GM21447 (cell line): Measurements from ENCODE around the gene DSCAML1.

Experiments
- ATAC-seq: cut with Tn5 transposase; IDR thresholded peaks from one replicate; pipeline ENCODE4 v1.9.1; 2021; ENCODE audit not compliant: unreplicated experiment

The DSCAML1 gene

DNA sequence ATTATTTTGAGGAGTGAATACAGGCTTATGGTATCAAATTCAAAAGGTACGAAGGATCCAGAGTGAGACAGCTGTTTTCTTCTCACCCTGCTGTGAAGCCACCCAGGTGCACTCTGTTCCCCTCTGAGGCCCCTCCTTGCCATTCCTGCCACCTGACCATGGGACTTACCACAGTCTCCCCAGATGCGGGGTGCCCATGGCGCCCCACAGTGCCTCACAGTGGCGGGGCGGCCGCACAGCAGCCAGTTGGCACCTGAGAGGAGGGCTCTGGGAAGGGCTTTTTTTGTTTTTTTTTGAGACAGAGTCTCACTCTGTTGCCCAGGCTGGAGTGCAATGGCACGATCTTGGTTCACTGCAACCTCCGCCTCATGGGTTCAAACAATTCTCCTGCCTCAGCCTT is 317.6 kb downstream of the DSCAML1 start:
- no peak for ATAC-seq

DNA sequence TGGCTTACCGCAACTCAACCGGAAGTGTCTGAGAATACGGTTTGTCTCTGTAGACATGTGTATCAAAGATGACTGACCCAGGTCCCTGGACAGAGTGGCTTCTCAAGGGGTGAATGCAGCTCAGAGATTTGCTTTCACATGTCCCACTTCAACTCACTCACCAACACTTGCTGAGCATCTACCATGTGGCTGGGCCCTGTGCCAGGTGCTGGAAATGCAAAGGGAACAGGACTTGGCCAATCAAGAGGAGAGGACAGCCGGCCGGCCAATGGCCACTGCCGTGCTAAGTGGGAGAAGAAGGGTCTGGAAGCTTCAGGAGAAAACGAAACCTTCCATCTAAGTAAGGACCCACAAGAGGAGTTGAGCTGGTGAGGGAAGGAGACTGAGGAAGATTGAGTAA is 318.1 kb downstream of the DSCAML1 start:
- no peak for ATAC-seq

DNA sequence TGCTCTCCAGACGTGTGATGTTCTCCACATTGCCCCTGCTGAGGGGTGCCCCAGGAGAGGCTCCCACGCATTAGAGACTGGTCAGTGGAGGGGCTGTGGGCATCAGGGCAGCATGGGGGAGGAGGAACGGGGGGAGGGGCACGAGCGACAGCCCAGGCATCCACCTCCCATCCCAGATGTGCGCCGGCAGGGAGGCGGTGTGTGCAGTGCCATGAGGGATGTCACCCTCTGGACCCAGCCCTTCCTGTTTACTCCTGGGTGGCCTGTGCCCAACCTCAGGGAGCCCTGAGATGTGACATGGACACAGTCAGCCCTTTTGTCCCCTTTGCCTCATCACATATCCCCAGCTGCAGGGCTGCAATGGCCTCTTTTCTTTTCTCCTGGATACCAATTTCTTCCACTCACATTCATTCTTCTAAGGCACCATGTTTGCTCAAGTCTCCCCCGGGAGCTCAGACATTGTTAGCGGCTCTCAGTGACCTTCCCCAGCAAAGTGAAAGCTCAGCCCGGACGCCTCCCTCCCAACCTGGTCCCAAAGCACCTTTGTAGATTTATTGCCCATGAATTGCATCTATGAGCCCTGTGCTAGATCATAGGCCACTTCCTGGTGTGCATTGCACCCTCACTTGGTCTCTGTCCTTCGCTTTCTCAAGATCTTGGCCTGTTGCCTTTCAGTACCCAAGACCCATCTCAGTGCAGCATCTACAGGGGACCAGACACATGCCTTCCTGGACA is 318.7 kb downstream of the DSCAML1 start:
- no peak for ATAC-seq

DNA sequence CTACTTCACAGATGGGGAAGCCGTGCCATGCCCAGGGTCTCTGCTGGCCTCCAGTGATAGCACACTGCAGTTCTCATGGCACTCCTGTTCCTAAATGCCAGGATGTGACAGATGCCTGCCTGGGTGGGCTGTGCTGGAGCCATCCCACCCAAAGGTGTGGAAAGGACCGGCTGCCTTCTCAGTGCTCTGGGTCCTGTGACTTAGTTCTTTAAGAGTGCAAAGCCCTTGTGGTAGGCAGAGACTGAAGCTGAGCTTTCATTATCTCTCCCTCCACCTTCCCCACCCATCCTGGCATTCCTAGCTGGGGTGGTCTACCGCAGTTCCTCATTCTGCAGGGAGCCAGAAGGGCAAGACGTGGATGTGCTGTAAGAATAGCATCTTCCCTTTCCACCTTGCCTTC is 319.3 kb downstream of the DSCAML1 start:
- no peak for ATAC-seq

- no peak for ATAC-seq
Observed at GRCh38 chr11:117476531-117477142, 320.4 kb downstream of the DSCAML1 start.

- no peak for ATAC-seq
Observed at GRCh38 chr11:117475716-117476530, 321.1 kb downstream of the DSCAML1 start.

GRCh38 chr11:117473481-117474091 is 323.4 kb downstream of the DSCAML1 start:
- ATAC-seq, result no peak

GRCh38 chr11:117471776-117472175 is 325.2 kb downstream of the DSCAML1 start:
- no peak for ATAC-seq

DNA sequence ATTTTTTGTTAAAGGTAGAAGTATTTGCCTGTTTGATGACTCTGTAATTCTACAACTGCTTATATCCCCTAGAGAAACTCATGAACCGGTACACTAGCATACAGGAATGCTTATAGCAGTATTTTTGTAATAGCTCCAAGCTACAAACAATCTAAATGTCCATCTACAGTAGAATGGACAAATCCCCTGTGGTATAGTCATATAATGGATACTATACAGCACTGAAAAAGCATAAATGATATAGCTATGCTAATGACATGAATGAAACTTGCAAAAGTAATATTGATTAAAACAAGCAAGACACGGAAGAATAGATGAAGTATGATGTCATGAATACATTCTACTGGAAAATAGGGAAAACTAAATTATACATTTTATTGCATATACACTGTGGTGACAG is 326.4 kb downstream of the DSCAML1 start:
- no peak for ATAC-seq

DNA sequence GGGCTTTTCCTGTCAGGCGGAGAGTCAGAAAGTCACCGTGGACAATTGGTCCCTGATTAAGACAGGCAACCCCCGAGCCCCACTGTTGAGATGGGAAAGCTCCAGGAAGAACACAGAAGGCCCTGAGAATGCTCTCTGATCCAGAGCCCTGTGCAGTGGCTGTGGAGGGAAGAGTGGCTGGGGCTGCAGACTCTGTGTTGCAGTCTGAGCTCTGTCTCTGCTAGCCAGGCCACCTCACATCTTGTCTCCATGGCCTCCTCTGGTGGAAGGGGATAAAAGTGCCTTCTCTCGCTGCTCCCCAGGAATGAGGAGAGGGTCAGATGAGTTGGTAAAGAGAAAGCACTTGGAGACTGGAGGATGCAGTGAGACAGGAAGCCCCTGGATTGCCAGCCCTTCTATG is 328.1 kb downstream of the DSCAML1 start:
- no peak for ATAC-seq

DNA sequence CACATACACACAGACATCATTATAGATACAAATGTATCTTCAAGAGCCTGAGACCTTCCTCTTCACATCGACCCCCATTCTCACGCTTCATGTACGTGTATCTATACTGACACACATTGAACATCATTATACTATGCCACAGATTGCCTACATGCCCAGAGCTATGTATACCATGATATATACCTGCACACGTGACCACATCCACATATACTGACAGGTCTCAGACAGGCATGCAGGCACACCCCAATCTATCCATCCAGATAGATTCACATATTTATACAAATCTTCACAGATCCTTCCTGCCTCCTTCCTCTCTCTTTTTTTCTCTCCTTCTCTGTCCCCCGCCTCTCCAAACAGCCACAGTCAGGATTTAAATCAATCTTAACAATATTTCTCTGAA is 329.2 kb downstream of the DSCAML1 start:
- ATAC-seq, result no peak

- ATAC-seq, result no peak
Observed at GRCh38 chr11:117466966-117467365, 330.1 kb downstream of the DSCAML1 start.

DNA sequence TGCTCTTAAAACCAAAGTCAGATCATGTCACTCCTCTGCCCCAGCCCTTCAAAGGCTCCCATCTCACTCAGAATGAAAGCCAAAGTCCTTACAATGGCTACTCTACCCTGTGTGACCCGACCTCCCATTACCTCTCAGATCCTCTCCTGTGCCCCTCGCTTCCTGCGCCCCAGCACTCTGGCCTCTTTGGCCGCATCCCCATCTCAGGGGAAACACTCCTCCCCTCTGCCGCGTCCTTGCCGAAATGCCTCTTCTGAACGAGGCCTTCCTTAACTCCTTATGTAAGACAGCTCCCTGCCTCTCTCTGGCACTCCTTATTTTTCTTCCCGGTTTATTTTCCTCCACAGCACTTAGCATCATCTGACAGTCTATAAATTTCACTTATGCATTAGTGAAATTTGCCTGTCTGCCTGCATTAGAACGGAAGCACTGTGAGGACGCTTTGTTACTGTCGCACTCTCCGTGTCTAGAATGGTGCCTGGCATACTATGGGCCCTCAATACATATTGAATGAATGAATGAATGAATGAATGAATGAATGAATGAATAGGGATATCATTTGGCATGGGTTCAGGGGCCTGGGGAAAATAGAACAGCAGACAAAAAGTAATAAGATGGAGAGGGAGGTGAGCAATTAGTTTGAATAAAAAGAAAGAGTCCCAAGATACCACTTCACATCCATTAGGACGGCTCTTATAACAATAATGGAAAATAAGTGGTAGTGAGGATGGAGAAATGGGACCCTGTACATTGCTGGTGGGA is 331.6 kb downstream of the DSCAML1 start:
- ATAC-seq, result no peak

DNA sequence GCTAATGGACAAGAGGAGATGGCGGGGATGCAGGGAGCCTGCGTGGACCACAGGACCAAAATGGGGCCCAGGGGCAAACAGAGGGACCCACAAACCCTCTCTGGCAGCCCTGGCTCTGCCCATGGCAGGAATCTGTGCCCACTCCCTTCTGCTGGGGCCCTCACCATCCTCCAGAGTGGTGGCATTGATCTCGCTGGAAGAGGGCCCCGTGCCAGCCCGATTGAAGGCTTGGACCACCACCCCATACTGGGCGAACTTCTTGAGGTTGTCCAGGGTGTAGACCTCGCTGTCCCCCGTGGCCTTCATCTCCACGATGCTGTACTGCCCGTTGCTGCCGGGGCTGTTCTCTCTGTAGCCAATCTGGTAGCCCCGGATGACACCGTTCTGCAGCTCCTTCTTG is 332.2 kb downstream of the DSCAML1 start:
- ATAC-seq, result no peak

DNA sequence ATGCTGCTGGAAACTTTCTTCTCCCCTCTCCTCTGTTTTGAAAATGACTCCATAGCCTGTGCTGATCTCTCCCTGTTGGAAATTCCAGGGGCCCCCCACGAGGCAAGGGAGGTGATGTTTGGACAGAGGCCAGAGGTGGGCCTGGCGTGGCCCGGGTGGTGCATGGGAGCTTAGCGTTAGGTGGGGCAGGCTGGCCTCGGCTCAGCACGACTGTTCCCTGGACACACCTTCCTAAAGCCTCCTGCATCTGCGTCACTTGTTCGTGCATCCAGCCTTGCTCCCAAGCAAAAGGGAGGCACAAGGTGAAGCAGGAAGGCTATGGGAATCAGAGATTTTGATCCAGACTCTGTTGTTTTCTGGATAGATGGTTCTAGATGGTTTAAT is 334.2 kb downstream of the DSCAML1 start:
- no peak for ATAC-seq

DNA sequence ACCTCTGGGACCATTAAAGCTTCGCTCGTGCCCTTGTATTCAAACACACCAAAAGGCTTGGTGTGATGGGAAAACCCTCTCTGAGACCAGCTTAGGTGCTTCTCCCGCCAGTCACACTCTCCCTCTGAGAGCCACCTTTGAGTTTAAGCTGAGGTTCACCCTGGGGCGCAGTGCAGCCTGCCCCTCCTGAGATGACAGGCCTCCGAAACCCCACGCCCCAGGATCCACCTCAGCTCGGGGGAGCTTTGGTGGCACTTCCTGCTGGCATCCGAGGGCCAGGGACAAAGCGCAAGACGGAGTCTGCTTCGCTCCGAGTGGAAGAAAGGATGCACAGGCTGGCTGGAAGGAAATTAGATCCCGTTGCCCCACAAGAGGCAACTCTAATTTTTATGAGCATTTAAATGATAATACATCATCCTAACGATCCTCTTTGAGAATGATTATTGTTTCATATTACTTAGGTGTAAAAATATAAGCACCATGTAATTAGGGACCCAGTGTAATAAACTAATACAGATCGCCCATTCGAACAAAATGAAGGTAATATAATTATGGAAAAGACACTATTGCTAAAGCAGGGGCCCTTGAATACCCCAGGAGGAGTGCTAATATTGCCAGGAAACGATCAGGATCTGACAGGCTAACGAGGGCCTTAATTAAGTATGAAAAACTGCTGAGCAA is 334.7 kb downstream of the DSCAML1 start:
- ATAC-seq, result no peak

DNA sequence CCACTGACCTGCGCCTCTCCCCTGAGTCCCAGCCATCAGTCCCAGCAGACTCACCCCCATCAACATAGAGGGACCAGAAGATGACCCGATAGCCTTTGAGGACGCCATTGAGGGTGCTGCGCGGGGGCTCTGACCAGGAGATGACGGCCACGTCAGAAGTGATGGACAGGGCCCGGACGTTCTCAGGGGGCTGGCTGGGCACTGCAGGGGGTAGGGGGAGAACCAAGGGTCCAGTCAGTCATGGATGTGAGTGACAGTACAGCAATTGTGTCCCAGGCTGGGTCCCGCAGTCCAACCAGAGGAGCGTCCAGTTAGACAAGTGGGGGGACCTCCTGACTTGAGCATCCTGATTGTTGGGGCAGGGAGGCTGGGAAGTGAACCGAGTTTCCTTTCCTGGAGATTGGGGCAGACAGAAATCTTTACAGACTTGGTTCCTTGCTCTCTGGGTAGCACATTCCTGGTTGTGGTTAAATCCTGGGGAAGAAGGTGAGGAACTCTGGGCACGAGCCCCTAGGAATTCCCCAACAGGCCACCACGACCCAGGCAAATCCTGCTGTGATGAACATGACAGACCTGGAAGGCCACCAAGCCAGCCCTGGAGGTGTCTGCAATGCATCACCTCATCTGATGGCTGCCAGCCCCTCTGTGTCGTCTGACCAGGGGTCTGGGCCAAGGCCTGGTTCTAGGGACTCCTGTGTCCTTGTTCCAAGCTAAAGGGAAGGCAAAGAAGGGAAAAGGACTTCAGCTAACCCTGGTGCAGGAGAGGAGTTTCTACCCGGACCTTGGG is 335.4 kb downstream of the DSCAML1 start:
- no peak for ATAC-seq

GRCh38 chr11:117459979-117460300 is 337.1 kb downstream of the DSCAML1 start:
- no peak for ATAC-seq

- ATAC-seq, result no peak
Observed at GRCh38 chr11:117459123-117459978, 337.7 kb downstream of the DSCAML1 start.
